Ammon's horn (tissue), 1 donor: ENCODE measurements around the gene FMO4.
"Not testable (repeated sequence)": the region's sequence is repeated elsewhere in the genome, so short reads cannot be mapped to it uniquely, and the experiment has no call there.

Experiments used
- DNase-seq: peaks from one replicate; pipeline ENCODE4 v3.0.0-alpha.2; 2016; ENCODE audit warnings: low spot score

FMO4 gene

GRCh38 chr1:171390740-171391139, 76.8 kb downstream of the FMO4 start:
- DNase-seq: not testable (repeated sequence)
